ENCODE measurements around the gene SLC2A13. TPM values are rescaled to one million over a fixed set of nuclear protein-coding genes. Genes with fewer than 3 reads are reported as not detected.

Gene SLC2A13
- total RNA-seq, 1 experiment from 2014 or later = 1.6 TPM

DNA sequence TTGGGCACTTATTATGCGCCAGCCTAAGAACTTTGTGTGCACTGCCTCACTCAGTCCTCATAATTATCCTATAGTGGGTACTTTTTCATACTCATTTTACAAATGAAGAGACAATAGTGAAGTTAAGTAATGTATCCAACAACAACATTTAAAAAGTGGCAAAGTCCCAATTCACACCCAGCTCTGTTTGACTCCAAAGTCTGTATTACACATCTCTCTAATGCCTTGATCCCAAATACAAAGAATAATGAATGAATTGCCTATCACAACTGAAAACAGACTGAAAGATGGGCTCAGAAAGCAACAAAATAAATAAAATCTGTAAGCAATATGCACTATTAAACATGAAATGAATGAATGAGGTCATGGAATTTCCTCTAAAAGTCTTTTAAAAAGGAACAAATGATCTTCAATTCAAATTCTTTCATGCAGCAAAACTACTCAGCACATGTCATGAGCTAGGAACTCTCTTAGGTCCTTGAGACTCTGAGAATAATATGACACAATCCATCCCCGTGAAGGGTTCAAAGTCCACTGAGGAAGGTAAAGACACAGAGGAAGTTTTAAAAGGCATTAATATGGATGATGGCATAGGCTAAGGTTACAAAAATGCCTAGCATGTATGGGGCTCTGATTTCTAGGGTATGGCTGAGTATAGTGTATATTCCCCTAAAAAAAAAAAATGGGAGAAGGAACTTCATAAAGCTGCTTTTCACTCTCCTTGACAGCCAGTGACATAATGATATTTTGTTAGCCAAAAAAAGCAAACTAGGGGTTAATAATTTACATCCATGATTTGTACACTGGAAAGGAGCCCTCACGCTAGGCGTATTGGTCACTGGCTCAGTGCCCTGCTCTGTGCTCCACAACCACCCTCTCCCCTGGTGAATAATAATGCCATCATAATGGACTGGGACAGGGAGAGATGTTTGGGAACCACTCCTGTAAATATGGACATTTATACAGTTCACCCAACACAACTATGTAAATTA, 103.4 kb downstream of the SLC2A13 start:
- Histone ChIP-seq H3F3A (ENCODE audit: insufficient read depth, low read depth) (no peaks in the 10 kb centered on the region), H3K4me3 (no peak overlapping the region), H3K27ac (no peak overlapping the region), H3K79me2 (ENCODE audit: low read depth) (no peaks in the 10 kb centered on the region), H3K9me3 (ENCODE audit: insufficient read depth, low read depth) (0 out of 2 replicates have a peak, but pooled peaks cover 8% of the 10 kb centered on the region), H3K27me3 (ENCODE audit: insufficient read depth, low read depth) (no peaks in the 10 kb centered on the region), H4K20me1 (ENCODE audit: insufficient read depth) (no peaks in the 10 kb centered on the region), H3K4me1 (replicated peaks; ENCODE audit: insufficient read depth) (no peaks in the 10 kb centered on the region), H3K36me3 (ENCODE audit: low read depth) (no peaks in the 10 kb centered on the region), H2AFZ (no peak overlapping the region), H3K4me2 (no peak overlapping the region), H3K9me2 (ENCODE audit: insufficient read depth) (no peaks in the 10 kb centered on the region)
- intact Hi-C loops (cut with micrococcal nuclease; ENCODE audit: unreplicated experiment) = no loop called here
- ChIA-PET POLR2A (ENCODE audit: unreplicated experiment) (no interaction called here), CTCF (no interaction called here)
- BruUV-seq (replicated peaks) = no TSS peak
- TF ChIP-seq EZH2 (IDR thresholded peaks at IDR 0.05; ENCODE audit: low read depth) = no peak
- TF ChIP-seq, protein P1, sequence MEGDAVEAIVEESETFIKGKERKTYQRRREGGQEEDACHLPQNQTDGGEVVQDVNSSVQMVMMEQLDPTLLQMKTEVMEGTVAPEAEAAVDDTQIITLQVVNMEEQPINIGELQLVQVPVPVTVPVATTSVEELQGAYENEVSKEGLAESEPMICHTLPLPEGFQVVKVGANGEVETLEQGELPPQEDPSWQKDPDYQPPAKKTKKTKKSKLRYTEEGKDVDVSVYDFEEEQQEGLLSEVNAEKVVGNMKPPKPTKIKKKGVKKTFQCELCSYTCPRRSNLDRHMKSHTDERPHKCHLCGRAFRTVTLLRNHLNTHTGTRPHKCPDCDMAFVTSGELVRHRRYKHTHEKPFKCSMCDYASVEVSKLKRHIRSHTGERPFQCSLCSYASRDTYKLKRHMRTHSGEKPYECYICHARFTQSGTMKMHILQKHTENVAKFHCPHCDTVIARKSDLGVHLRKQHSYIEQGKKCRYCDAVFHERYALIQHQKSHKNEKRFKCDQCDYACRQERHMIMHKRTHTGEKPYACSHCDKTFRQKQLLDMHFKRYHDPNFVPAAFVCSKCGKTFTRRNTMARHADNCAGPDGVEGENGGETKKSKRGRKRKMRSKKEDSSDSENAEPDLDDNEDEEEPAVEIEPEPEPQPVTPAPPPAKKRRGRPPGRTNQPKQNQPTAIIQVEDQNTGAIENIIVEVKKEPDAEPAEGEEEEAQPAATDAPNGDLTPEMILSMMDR (conservative IDR thresholded peaks at IDR 0.05) = no peak
- DNase-seq = no peak

DNA sequence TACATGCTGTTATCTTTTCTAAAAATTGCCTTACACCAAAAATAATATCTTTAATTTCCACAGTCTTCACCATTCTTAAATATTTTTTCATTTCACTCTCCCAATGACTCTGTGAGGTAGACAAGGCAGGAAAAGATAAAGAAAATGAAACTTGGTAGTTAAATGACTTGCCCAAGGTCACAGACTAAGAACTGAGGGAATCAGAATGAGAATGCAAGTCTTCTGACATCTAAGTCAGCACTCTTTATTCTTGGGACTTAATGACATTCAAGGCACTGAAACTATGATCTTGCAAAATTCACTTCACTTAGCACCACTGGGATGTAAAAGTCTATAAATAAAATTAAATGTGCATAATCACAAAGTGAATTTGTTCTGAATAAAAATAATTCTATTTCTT, 104.5 kb downstream of the SLC2A13 start:
- Histone ChIP-seq H4K20me1 (ENCODE audit: insufficient read depth) (no peaks in the 10 kb centered on the region), H2AFZ (no peak overlapping the region), H3K4me3 (no peak overlapping the region), H3K79me2 (ENCODE audit: low read depth) (no peaks in the 10 kb centered on the region), H3K9me2 (ENCODE audit: insufficient read depth) (no peaks in the 10 kb centered on the region), H3K27ac (no peak overlapping the region), H3F3A (ENCODE audit: insufficient read depth, low read depth) (no peaks in the 10 kb centered on the region), H3K36me3 (ENCODE audit: low read depth) (no peaks in the 10 kb centered on the region), H3K9me3 (ENCODE audit: insufficient read depth, low read depth) (0 out of 2 replicates have a peak, but pooled peaks cover 8% of the 10 kb centered on the region), H3K4me2 (no peak overlapping the region), H3K4me1 (replicated peaks; ENCODE audit: insufficient read depth) (no peaks in the 10 kb centered on the region), H3K27me3 (ENCODE audit: insufficient read depth, low read depth) (no peaks in the 10 kb centered on the region)
- BruUV-seq (replicated peaks) = no TSS peak
- ChIA-PET CTCF (no interaction called here), POLR2A (ENCODE audit: unreplicated experiment) (no interaction called here)
- no peak for DNase-seq
- intact Hi-C loops (cut with micrococcal nuclease; ENCODE audit: unreplicated experiment) = no loop called here
- TF ChIP-seq EZH2 (IDR thresholded peaks at IDR 0.05; ENCODE audit: low read depth) = no peak
- TF ChIP-seq, protein P1 (conservative IDR thresholded peaks at IDR 0.05) = no peak

DNA sequence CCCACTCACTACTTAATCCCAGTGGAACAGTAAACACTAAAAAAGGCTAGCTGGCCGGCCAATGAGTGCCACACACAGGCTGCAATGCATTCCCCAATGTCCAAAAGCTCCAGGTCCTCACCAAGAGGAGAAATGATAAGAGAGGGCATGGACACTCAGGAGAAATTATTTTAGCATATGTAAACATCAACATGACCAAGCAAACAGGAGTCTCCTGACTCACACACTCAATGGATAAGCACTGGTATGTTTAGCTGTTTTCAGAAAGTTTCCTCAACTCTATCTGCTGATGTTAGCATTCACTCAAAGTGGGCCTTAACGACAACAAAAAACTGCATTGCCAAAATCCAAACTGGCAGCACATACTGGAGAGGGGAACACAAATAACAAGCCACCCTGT, 105.0 kb downstream of the SLC2A13 start:
- H3K9me3 ChIP-seq (ENCODE audit: insufficient read depth, low read depth) = 0 out of 2 replicates have a peak, but pooled peaks cover 8% of the 10 kb centered on the region
- no peaks in the 10 kb centered on the region for H3K9me2 ChIP-seq (ENCODE audit: insufficient read depth)
- H3K36me3 ChIP-seq (ENCODE audit: low read depth) = no peaks in the 10 kb centered on the region
- H3K4me3 ChIP-seq = no peak overlapping the region
- H3K79me2 ChIP-seq (ENCODE audit: low read depth) = no peaks in the 10 kb centered on the region
- POLR2A ChIA-PET (ENCODE audit: unreplicated experiment) = no interaction called here
- H3K27me3 ChIP-seq (ENCODE audit: insufficient read depth, low read depth) = no peaks in the 10 kb centered on the region
- no peak overlapping the region for H3K27ac ChIP-seq
- H4K20me1 ChIP-seq (ENCODE audit: insufficient read depth) = no peaks in the 10 kb centered on the region
- H3K4me1 ChIP-seq (replicated peaks; ENCODE audit: insufficient read depth) = no peaks in the 10 kb centered on the region
- H3K4me2 ChIP-seq = no peak overlapping the region
- no TSS peak for BruUV-seq (replicated peaks)
- TF ChIP-seq, protein P1 (conservative IDR thresholded peaks at IDR 0.05) = no peak
- no peak for TF ChIP-seq EZH2 (IDR thresholded peaks at IDR 0.05; ENCODE audit: low read depth)
- intact Hi-C loops (cut with micrococcal nuclease; ENCODE audit: unreplicated experiment) = no loop called here
- DNase-seq = no peak
- CTCF ChIA-PET = no interaction called here
- no peaks in the 10 kb centered on the region for H3F3A ChIP-seq (ENCODE audit: insufficient read depth, low read depth)
- H2AFZ ChIP-seq = no peak overlapping the region
